HG03139 (cell line): ENCODE measurements around the gene PDPN.

Source experiments
- ATAC-seq: cut with Tn5 transposase; IDR thresholded peaks from one replicate; pipeline ENCODE4 v1.9.1; 2021; ENCODE audit not compliant: unreplicated experiment

The PDPN gene

DNA sequence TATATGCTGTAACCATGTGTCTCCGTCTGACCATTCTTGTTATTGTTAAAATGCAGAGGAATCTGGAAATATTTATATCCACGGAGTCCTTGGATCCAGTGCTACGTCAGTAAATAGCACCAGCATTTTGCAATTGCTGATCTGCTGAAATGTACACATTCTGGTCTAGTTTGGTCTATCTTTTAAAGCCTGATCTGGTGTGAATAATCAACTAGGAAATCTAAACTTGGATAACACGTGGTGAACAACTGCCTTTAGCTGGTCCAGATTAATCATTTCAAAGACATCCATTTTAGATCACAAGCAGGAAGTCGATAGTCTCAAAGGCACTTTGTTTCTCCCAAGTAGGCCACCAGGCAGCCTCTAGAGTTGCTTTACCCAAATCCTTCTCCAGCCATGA lies 32.6 kb downstream of the PDPN start:
- no peak for ATAC-seq

DNA sequence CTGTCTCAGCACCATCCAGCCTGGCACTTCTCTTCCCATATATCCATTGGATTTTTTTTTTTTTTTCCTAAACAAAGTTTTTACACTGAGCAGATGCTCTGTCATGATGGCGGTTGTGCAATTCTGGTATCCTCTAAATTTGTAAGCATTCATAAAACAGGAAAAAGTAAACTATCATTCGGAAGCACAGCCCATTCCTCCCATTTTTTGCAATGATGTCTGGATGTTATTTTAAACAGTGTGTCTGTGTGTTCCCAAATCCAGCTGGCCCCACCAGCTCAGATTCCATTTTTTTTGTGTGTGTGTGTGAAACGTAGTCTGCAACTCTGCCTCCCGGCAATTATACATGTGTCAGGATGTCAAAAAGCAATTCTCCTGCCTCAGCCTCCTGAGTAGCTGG lies 33.5 kb downstream of the PDPN start:
- ATAC-seq: no peak

DNA sequence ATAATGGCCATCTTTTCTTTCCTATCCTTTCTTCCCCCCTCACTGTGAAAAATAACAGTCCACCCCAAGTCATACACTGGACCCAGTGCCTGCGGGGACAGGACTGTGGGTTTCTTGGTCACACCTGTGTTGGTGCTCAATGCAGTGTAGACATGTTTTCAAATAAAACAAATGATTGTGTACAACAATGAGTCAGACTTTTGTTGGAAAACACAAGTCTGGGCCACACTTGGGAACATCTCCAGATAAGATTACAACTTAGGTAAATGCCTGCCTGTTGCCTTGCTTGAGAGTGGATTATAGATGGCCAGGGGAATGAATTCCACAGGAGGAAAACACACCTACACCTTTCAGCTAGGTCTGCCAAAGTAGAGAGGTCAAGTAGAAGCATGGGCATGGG lies 34.1 kb downstream of the PDPN start:
- ATAC-seq: no peak

DNA sequence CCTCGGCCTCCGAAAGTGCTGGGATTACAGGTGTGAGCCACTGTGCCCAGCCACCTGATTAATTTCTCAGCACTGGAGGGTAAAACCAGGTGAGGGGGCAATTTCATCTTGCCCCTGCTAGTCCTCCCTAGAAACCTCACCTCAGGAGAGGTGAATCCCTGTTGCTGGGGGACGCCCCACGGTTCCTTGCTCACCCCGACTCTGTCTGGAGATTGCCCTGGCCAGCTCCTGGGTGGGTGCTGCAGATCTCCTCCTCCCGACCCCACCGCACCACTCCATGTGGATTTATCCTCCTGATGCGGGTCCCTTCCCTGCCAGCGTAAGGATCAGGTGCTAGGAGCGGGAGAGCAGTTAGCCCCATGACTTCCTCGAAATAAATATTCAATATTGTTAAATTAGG lies 34.9 kb downstream of the PDPN start:
- ATAC-seq: no peak

DNA sequence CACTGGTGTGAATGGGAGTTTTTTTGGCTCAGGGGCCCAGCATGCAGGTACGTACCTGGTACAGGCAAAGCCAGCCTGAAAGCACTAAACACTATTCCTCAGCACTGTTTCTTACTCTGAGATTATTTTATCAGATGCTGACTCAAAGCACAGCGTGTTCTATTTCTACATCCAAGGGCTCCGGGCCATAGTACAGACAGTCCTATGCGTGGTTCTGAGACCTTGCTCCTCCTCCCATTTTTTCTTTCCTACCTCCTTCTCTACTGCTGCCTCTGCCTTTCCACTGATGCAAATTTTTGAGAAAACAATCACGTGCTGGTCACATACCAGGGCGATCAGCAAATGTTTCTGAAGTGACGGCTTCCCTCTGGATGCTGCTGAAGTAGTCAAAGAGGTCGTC lies 36.3 kb downstream of the PDPN start:
- ATAC-seq: no peak

DNA sequence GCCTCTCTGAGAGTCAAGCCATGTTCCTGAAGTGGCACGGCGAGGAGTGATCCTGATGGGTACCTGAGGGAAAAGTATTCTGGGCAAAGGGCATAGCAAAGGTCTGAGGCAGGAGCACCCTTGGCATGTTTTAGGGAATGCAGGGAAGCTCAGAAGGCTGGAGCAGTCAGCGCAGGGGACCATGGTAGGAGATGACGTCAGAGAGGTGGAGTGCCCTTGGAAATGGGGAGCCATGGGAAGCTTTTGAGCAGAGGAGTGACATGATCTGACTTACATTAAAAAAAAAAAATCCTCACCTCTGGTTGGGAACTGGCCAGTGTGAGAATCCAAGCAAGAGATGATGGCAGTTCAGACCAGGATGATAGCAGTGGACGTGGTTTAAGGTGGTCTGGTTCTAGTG lies 37.2 kb downstream of the PDPN start:
- no peak for ATAC-seq

DNA sequence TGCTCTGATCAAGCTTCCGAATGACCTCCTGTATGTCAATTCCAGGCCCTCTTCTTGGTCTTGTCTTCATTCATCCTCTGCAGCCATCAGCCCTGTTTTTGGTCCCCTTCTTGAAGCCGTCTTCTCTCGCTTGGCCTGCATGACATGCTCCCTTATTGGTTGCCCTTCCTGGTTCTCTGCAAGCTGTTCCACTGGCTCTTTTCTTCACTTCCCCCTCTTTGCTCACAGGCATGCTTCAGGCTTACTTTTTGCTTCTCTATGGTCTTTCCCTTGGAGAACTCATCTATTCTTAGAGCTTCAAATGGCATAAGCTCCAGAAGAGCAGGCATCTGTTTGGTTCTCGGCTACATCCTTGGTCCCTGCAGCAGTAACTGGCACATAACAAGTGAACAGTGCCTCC lies 38.8 kb downstream of the PDPN start:
- ATAC-seq: no peak

DNA sequence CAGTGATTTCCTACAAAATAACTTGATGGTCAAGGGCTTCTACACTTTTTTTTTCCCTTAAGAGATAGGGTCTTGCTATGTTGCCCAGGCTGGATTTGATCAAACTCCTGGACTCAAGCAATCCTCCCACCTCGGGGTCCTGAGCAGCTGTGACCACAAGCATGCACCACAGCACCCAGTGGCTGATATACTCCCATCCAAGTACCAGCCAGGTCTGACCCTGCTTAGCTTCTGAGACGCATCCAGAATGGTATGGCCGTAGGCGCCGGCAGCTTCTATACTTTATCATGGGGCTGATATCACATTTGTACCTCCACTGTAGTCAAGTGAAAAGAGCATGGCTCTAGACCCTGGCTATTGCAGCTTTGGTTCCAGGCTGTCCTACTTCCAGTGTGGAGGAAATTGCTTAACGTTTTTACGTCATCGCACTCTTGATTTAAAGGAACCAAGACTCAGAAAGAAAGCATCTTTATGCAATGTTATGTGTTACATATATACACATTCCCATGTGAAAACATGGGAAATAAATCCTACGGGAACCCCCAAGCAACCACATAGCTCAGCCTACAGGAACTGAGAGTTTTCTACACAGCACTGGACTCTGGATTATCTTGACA lies 39.5 kb downstream of the PDPN start:
- no peak for ATAC-seq

DNA sequence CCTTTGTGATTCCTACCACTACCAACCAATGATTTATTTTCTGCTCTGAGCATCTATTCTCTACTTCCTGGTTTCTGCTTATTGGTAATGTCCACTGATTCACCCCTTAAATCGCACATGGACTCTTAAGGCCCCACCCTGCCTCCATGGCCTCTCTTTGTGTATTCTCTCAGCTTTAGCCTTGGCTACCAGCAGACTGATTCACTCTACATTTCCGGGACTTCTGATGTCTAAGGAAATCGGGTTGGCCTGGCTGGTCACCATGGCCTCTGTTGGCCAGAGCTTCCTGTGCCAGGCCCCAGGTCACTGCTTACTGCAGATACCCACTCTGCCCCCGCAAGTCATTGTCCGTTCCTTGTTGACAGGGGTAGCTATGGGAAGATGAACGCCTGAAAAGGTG lies 40.9 kb downstream of the PDPN start:
- ATAC-seq: no peak

DNA sequence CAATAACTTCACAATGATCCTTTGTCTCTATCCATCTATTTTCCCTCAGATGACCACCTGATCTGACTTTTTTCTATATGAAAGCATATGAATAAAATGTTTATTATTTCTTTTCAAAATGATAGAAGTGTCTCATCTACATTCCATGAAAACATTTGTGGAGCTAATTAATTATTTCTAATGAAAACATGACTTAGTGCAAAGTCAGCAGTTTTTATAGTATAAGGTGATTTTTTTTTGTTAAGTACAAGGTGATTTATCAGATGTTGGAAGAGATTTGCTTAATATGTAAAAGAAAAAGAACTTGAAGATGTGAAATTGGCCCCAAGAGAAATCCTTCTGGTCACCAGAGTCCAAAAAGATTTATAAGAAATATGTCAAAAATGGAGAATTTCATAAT lies 43.5 kb downstream of the PDPN start:
- no peak for ATAC-seq

DNA sequence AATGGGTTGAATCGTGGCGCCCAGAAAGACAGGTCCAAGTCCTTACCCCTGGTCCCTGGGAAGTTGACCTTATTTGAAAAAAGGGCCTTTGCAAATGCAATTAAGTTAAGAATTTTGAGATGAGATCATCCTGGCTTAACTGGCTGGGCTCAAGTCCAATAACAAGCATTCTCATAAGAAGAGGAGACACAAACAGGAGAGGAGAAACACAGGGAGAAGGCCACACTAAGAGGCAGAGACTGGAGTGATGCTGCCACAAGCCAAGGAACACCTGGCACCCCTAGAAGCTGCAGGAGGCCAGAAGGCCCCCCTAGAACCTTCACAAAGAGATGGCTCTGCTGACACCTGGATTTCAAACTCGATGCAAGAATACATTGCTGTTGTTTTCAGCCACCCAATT lies 44.6 kb downstream of the PDPN start:
- no peak for ATAC-seq

DNA sequence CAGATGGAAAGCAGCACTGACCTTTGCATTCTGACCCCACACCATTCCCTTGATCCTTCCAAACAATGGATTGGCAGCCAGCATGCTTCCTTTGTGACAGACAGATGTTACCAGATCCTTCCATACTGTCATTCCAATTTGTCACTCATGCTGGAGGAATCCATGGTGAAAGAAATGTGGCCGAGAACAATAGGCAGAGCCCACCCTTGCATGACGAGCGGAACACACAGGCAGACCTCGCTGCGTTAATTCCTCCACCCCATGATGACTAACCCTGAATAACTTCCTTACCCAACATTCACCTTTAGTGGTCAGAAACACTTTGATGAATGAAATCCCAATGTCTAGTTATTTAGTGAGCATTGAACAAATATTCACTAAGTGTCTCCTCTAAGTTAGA lies 45.1 kb downstream of the PDPN start:
- ATAC-seq: no peak

DNA sequence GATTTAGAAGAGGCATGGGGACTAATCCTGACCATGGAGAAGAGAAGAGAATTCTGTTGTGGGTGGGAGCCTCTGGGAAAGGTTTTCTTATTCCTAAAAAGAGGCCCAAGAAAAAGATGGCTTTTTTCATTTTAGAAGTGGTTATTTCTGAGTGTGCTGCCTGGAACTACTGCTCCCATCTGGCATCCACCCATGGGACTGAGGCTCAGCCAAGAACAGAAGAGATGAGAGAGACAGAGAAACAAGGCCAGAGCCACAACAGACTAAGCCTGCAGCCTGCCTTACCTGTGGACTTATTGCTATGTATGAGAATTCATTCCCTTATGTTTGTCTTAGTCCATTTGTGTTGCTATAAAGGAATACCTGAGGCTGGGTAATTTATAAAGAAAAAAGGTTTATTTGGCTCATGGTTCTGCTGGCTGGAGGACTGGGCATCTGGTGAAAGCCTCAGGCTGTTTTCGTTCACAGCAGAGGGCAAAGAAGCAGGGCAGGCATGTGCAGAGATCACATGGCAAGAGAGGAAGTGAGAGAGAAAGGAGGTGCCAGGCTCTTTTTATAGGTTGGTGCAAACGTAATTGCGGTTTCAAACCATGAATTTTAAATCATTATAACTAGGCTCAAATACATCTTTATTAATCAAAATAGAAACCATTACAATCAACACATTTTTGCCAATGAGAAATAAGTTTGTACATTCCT lies 58.8 kb downstream of the PDPN start:
- no peak for ATAC-seq

DNA sequence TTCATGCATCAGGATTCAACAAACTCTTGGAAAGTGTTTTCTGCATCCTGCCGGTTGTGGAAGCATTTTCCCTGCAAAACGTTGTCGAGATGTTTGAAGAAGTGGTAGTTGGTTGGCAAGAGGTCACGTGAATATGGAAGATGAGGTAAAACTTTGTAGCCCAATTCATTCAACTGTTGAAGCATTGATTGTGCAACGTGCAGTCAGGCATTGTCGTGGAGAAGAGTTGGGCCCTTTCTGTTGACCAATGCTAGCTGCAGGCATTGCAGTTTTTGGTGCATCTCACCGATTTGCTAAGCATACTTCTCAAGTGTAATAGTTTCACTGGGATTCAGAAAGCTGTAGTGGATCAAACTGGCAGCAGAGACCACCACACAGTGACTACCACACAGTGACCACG lies 59.4 kb downstream of the PDPN start:
- ATAC-seq: no peak

DNA sequence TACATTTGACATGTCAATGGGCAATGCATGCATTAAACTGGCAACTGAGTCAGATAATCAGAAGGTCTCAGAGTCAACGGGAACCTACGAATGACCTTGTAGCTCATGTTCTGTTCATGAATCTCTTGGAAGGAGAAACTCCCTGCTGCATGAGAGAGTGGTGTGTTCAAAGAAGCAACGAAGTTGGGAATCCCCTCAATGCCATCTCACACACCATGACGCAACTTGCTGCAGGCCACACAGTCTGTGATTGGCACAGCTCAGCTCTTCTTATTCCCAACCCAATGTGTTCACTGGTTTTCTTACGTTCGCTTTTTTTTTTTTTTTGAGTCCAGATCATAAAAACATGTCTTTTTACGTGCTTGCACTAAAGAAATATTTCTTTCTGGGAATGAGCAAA lies 62.9 kb downstream of the PDPN start:
- ATAC-seq: no peak

DNA sequence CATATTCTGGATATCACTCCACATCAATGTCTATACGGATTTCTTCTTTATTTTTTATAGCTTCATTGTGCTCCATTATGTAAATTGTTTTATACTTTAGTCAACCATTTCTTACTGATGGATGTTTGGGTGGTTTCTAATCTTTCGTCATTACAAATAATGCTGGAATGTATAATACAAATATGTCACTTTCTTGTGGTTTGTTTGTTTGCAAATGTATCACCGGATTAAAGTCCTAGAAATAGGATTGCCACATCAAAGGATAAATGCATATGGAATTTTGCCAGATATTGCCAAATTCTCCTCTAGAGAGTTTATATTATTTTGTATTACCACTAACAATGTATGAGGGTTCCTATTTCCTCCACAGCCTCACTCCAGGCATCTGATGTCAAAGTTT lies 67.6 kb downstream of the PDPN start:
- ATAC-seq: no peak

DNA sequence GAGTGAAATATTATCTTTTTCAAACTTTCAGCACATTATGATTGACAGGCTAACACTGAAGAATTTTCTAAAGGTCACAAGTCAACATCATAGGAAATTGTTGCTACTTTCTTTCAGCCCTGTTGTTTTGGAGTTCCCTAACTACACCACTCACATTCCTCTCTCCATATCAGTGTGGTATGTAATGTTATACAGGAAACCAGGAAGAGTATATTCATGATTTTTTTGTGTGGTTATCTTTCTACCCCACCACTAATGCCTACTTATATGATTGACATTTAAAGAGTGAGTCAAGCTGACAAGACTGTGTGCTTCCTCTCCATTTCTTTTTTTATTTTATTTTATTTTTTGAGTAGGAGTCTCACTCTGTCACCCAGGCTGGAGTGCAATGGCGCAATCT lies 68.6 kb downstream of the PDPN start:
- no peak for ATAC-seq

DNA sequence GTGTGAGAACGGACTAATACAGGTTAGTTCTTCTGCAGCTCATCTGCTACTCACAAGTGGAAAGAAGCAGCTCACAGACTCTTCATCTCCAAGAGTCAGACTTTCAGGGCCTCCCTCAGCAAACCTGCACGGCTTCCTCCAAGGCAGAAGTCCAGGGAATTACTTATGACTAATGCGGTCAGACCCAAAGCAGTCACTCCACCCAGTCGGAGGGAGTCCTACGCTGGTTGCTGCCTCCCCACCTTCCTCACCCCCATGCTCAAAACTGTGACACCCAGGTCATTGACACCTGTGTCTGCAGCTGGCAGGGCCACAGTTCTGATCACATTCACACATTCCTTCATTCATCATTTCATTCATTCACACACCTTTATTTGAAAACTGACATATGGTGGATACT lies 77.9 kb downstream of the PDPN start:
- no peak for ATAC-seq

DNA sequence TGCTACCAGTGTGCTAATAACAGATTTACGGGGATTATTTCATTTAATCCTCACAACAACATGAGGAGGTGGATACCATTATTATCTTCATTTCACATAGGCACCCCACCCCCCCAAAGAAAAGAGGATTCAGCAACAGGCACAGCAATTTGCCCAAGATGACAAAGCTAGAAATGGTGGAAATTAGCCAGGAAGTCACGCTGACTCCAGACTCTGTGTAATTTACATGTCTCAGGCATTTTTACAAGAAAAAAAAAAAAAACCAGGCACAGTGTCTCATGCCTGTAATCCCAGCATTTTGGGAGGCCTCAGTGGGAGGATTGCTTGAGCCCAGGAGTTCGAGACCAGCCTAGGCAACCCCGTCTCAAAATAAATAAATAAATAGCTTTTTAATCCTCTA lies 78.9 kb downstream of the PDPN start:
- ATAC-seq: no peak

DNA sequence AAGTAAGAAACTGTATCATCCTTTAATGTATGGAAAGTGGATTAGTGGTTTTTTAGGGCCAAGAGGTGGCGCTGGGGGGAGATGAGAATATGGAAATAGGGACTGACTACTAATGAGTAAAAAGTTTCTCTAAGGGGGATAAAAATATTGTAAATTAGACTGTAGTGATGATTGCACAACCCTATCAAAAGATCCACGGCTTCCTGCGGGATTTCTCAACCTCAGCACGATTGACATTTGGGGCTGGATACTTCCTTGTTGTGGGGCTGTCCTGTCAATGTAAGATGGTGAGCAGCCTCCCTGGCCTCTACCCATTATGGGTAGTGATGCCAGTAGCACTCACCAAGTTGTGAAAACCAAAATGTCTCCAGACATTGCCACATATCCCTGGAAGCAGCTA lies 80.3 kb downstream of the PDPN start:
- ATAC-seq: no peak

DNA sequence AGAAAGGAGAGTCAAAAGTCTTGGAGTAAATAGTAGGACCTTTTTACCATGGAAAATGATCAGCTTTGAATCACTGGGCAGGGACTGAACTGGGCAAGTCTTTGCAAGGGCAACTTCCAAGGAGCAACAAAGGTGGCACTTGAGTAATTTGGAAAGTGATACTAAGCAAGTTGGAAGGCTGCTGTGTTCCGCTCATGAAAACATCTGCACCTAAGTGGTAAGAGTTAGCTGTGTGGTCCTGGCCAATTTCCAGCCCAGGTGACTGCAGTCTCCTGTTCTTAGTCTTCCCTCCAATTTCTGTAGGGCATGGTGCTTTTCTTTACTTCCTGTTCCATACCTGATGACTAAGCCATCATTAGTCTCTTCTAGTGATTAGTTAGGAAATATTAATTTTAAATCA lies 80.8 kb downstream of the PDPN start:
- ATAC-seq: no peak

DNA sequence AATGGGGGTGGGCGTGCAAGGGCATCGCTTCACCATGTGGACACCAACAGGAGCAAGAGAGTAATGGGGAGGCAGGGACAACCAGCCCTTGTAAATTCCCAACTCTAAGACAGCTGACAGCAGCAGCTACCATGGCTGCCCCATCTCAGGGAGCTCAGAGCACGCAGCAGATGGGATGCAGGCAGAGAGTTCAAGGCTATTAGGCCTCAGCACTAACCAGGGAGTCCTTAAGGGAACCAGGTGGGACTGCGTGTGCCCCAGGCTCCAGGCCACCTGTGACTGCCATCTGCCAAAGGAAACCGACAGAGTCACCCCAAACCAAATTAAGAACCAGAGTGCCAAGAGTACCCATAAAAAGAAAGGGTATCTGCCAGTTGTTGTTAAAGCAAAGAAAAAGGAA lies 82.7 kb downstream of the PDPN start:
- ATAC-seq: no peak
